Measurements from ENCODE around the gene SOX6.

Gene SOX6

DNA sequence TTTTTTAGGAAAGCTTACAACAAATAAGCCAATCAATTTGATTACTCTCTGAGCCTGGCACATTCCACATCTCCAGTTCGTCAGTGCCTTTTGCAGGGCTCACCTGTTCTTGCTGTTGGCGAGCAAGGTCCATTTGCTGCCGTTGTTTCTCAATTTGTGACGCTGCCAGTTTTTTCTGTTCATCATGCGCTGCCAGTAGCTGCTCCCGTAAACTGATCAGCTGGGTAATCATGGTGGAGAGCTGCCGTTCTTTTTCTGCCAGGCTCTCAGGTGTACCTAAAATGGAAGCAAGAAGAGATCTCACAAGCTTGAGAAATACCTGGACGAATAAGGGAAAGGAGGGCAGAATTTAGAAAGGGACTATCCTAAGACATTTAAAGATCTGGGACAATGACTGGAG is 169.7 kb downstream of the SOX6 start:
- DNase-seq (ENCODE audit: low read depth), result no peak

DNA sequence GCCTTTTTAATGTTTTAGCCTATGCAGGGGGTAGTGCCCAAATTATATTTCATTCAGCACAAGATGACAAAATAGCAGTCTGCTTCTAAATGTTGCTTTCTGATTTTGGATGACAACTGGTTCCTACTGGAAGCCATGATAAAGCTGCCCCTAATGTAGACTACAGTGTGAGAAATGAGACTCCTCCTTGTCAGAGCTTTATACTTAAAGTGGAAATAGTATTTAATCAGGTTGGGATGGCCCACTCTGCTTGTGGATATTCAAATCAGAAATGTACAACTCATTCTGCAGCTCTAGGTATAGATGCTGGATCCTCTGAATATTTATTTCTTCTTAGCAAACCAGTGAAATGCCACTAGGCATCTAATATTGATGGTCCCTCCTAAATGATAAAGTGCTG is 171.3 kb downstream of the SOX6 start:
- DNase-seq (ENCODE audit: low read depth), result no peak

- DNase-seq (ENCODE audit: low read depth), result peak; percentile 71
These were observed 171.8 kb downstream of the SOX6 start for GRCh38 chr11:16184588-16184987.

- DNase-seq (ENCODE audit: low read depth), result no peak
These were observed 173.8 kb downstream of the SOX6 start for GRCh38 chr11:16182553-16182952.

- no peak for DNase-seq (ENCODE audit: low read depth)
These were observed 175.5 kb downstream of the SOX6 start for GRCh38 chr11:16180868-16181267.

- DNase-seq (ENCODE audit: low read depth), result peak; percentile 51
These were observed 176.7 kb downstream of the SOX6 start for GRCh38 chr11:16179676-16180075.

GRCh38 chr11:16178273-16178672 is 178.1 kb downstream of the SOX6 start:
- DNase-seq (ENCODE audit: low read depth), result no peak

DNA sequence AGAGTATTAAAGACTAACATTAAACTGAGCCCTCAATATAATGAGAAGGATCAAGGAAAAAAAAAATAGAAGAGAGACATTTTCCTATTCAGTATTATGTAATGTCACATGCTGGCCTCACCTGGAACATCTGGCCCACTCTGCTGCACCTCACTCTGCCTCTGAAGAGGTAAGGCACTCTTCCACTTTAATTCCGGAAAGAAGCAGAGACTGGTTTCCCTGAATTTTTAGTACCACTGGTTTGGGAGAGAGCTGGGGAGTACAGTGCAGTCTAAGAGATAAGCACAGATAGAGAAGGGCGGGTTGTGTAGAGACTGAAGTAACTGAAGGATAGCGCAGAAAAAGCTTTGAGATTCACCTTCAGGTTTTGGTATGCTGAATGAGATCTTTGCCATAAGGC is 178.7 kb downstream of the SOX6 start:
- DNase-seq (ENCODE audit: low read depth), result no peak

GRCh38 chr11:16173798-16174197 is 182.5 kb downstream of the SOX6 start:
- DNase-seq (ENCODE audit: low read depth), result no peak

DNA sequence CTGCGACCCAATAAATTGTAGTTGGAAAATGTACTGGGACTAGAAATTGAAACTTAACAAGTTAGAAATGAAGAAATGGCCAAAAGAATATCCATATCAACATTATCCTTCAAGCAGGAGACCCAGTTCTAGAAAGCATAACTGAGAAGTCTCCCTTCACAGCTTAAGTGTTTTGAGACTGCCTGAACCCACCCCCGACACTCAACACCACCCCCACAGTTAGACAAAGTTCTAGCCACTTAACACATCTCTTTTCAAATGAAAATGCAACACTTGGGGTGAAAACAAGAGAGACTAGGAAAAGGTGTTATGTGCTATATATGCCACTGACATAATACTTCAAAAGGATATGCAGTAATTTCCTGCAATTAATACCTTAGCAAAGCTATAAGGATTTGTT is 184.5 kb downstream of the SOX6 start:
- no peak for DNase-seq (ENCODE audit: low read depth)

DNA sequence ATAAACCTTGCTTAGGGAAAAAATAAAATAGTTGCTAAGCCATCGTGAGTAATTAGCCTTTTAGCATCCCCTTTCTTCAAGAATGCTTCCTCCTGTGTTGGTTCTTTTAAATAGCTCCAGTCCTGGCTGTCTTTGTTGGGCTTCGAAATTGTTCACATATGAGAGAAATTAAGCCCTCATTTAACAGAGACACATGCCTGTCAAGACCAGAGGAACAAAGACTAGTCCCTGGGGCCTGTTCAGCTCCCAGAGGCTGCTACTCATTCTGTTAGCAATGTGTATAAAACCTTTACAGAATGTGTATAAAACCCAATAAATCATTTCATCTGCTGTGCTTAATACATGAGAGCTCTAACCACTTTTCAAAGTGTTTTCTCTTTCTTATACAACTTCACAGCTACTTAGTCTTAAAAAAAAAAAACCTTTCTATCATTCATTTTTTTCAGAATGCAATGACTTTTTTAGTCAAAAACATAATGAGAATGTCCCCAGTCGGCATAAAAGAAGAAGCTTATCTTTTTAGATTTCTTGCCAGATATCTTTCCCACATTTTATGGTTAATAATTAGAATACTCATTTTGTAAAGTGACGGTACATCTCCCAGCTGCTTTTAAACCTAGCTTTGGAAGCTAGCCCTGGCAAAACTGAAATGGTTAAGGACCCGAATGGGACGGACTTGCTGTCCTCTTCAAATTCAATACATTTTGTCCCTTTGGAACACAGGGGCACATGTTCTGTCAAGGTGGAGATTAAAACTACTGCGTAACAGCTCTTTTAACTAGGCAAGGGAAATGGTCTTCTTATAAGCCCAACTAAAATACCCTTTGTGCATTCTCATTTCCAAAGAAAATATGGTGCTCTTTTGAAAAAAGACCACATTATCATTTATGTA is 186.1 kb downstream of the SOX6 start:
- DNase-seq (ENCODE audit: low read depth), result no peak

- DNase-seq (ENCODE audit: low read depth), result no peak
These were observed 186.8 kb downstream of the SOX6 start for GRCh38 chr11:16169541-16169940.

DNA sequence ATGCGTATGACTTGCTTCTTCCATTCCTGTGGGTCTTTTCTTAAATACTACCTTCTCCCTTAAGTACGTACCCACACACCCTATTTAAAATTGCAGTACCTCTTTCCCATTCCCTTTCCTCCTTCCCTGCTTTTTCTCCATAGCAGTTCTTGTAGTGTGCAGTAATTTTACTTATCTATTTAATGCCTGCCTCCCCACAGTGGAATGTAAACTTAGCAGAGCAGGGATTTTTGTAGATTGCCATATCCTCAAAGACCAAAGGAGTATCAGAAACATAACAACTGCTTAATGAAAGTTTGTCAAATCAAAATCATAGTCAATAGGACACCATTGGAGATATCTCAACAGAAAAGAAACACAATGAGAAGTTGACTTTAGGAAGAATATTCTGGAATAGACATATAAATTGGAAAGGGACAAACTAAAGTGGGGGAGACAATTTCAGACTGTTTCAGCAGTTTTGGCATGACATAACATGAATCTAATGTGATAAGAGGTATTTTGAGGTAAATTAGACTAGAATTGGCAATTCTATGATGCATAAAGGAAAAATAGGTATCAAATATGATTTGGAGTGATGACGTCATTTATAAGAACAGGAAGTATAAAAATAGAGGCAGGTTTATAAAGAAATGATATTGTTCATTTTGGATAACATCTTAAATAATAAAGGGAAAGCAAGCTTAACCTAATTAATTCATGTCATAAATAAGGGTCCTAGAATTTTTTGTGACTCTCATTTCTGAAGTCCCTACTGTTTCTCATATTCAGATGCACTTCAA is 188.4 kb downstream of the SOX6 start:
- no peak for DNase-seq (ENCODE audit: low read depth)

- no peak for DNase-seq (ENCODE audit: low read depth)
These were observed 189.8 kb downstream of the SOX6 start for GRCh38 chr11:16166571-16166970.

DNA sequence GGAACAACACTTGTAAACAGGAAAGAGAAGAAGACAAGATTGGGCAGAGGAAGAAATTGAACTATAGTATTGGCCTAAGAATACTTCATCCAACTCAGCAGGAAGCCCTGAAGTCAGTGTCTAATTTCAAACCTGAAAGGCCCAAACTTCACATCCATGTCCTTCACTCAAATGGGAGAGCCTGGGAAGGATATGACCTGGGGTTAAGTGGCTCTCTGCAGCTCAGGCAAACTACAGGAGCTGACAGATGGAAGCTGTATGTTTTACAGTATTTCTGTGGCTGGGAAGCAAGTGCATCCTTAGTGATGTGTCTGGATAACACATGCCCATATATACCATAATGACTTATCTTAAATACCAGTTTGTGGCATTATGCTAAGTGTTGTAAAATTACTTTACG is 196.2 kb downstream of the SOX6 start:
- DNase-seq (ENCODE audit: low read depth), result no peak

GRCh38 chr11:16158426-16158994 is 197.8 kb downstream of the SOX6 start:
- DNase-seq (ENCODE audit: low read depth), result no peak

- DNase-seq (ENCODE audit: low read depth), result no peak
These were observed 199.0 kb downstream of the SOX6 start for GRCh38 chr11:16157327-16157726.

DNA sequence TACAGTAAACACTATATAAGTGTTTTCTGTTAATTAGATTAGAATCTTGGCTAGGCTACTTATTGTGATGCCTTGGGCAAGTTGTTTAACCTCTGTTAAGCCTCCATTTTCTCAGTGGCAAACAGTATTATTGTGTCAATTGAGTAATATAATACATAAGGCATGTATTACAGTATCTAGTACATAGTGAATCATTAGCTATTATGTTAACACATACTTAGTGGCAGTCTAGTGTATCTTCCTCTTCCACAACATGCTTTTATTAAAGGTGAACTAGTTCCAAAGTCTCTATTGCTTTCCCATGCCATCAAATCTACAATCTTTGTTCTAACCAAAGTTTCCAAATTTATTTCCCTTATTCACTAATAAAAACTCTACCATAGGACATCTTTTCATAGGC is 200.9 kb downstream of the SOX6 start:
- DNase-seq (ENCODE audit: low read depth), result no peak

- no peak for DNase-seq (ENCODE audit: low read depth)
These were observed 201.5 kb downstream of the SOX6 start for GRCh38 chr11:16154715-16155396.

GRCh38 chr11:16153951-16154350 is 202.4 kb downstream of the SOX6 start:
- DNase-seq (ENCODE audit: low read depth), result no peak

- DNase-seq (ENCODE audit: low read depth), result no peak
These were observed 205.2 kb downstream of the SOX6 start for GRCh38 chr11:16151138-16151537.

DNA sequence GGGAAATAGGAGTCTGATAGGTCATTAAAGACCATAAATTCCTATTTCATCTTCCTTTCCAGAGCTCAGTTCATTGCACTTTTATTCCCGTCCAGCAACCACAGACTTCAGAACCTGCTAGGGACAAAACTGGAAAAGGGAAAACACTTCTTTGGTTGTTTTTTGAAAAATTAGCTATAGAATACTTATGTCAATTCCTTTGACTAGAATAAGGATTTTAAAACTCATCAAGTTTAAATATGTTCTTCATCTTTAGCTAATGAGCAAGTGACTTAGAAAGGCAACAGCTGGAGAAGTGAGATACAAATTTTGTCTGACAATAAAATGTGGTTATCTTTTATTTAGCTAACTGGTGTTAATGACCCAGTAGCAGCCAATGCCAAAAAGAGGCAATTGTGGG is 206.9 kb downstream of the SOX6 start:
- no peak for DNase-seq (ENCODE audit: low read depth)

Measured in HS-5 (cell line).